ENCODE measurements around the gene PCGF5.
"Not testable (repeated sequence)": the region's sequence is repeated elsewhere in the genome, so short reads cannot be mapped to it uniquely, and the experiment has no call there.

DNA sequence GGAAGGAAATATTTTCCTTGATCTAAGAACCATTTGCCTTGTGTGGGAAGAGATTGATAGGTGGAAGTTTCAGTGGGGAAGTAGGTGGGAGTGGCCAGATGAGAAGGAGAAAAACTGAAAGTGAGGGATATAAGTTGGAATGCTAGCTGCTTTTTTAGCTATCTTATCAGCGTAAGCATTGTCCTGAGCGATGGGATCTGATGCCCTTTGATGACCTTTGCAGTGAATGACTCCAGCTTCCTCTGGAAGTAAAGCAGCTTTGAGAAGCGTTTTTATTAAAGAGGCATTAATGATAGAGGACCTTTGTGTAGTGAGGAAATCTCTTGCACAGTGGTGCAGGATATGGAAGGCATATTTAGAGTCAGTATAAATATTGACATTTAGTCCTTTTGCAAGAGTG, 82.5 kb downstream of the PCGF5 start:
- TF ChIP-seq, protein P1, sequence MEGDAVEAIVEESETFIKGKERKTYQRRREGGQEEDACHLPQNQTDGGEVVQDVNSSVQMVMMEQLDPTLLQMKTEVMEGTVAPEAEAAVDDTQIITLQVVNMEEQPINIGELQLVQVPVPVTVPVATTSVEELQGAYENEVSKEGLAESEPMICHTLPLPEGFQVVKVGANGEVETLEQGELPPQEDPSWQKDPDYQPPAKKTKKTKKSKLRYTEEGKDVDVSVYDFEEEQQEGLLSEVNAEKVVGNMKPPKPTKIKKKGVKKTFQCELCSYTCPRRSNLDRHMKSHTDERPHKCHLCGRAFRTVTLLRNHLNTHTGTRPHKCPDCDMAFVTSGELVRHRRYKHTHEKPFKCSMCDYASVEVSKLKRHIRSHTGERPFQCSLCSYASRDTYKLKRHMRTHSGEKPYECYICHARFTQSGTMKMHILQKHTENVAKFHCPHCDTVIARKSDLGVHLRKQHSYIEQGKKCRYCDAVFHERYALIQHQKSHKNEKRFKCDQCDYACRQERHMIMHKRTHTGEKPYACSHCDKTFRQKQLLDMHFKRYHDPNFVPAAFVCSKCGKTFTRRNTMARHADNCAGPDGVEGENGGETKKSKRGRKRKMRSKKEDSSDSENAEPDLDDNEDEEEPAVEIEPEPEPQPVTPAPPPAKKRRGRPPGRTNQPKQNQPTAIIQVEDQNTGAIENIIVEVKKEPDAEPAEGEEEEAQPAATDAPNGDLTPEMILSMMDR (IDR thresholded peaks at IDR 0.05) = not testable (repeated sequence)
- not testable (repeated sequence) for TF ChIP-seq EP300 (IDR thresholded peaks at IDR 0.05)
